Measurements from ENCODE around the gene C4orf50.

The C4orf50 gene

GRCh38 chr4:5940470-5941203, 77.6 kb downstream of the C4orf50 start:
- no peak for DNase-seq (ENCODE audit: low read depth)
- no peak for TF ChIP-seq CTCF (conservative IDR thresholded peaks at IDR 0.05; ENCODE audit: low read depth, low read length)
- H3K4me3 ChIP-seq (ENCODE audit: low read length), result no peak overlapping the region

GRCh38 chr4:5933996-5934831, 84.0 kb downstream of the C4orf50 start:
- TF ChIP-seq CTCF (conservative IDR thresholded peaks at IDR 0.05; ENCODE audit: low read depth, low read length), result no peak
- no peak overlapping the region for H3K4me3 ChIP-seq (ENCODE audit: low read length)
- DNase-seq (ENCODE audit: low read depth), result no peak

GRCh38 chr4:5933116-5933515, 85.1 kb downstream of the C4orf50 start:
- DNase-seq (ENCODE audit: low read depth), result no peak
- no peak for TF ChIP-seq CTCF (conservative IDR thresholded peaks at IDR 0.05; ENCODE audit: low read depth, low read length)
- H3K4me3 ChIP-seq (ENCODE audit: low read length), result no peak overlapping the region

GRCh38 chr4:5932035-5932568, 86.1 kb downstream of the C4orf50 start:
- DNase-seq (ENCODE audit: low read depth), result no peak
- H3K4me3 ChIP-seq (ENCODE audit: low read length), result no peak overlapping the region
- TF ChIP-seq CTCF (conservative IDR thresholded peaks at IDR 0.05; ENCODE audit: low read depth, low read length), result no peak

GRCh38 chr4:5931526-5931925, 86.7 kb downstream of the C4orf50 start:
- TF ChIP-seq CTCF (conservative IDR thresholded peaks at IDR 0.05; ENCODE audit: low read depth, low read length), result no peak
- no peak for DNase-seq (ENCODE audit: low read depth)

GRCh38 chr4:5930876-5931275, 87.4 kb downstream of the C4orf50 start:
- TF ChIP-seq CTCF (conservative IDR thresholded peaks at IDR 0.05; ENCODE audit: low read depth, low read length), result no peak
- no peak overlapping the region for H3K4me3 ChIP-seq (ENCODE audit: low read length)
- DNase-seq (ENCODE audit: low read depth), result no peak

More at GRCh38 chr4:5931526-5931925, 86.7 kb downstream of the C4orf50 start:
- no peak overlapping the region for H3K4me3 ChIP-seq (ENCODE audit: low read length)
